Lung microvascular endothelial cell (primary cell): ENCODE measurements around the gene AKAP13. TPM values are rescaled to one million over a fixed set of nuclear protein-coding genes. Genes with fewer than 3 reads are reported as not detected.
"Not testable (repeated sequence)": the region's sequence is repeated elsewhere in the genome, so short reads cannot be mapped to it uniquely, and the experiment has no call there.

ENCODE experiments used
- DNase-seq, 2 donors: peaks; one replicate each; pipeline versions ENCODE4 v3.0.0 to v3.0.0-alpha.2; 2010; ENCODE audit warnings: low read depth in 2 of 2
- total RNA-seq: library from RNA; depleted of rRNA; stranded (reverse); fragments of >200 nt; gene quantifications from 2 replicates; pipeline ENCODE4 v1.2.1, GENCODE V29; 2014

Gene AKAP13
- 44.4 and 50.3 TPM in 2 replicates for total RNA-seq

- peak; percentile 99 for DNase-seq
Measured at GRCh38 chr15:85380217-85380811, at the start of gene AKAP13. Gene AKAP13, plus strand, starts transcription at chr15:85380603. Its CDS starts 105,118 bp downstream, at chr15:85485721.

- DNase-seq = peak; percentile 61 to 84
Measured at GRCh38 chr15:85330901-85331588, 49.4 kb upstream of the AKAP13 start.

GRCh38 chr15:85331655-85332285 lies 48.6 kb upstream of the AKAP13 start:
- DNase-seq = peak in 1 of 2 donors; percentile 83

- peak in 1 of 2 donors; percentile 64 for DNase-seq
Measured at GRCh38 chr15:85333132-85333831, 47.1 kb upstream of the AKAP13 start.

GRCh38 chr15:85334241-85334640 lies 46.2 kb upstream of the AKAP13 start:
- no peak for DNase-seq

- DNase-seq = no peak
Measured at GRCh38 chr15:85335193-85335942, 45.0 kb upstream of the AKAP13 start.

GRCh38 chr15:85336880-85337279 lies 43.5 kb upstream of the AKAP13 start:
- DNase-seq = no peak

GRCh38 chr15:85337425-85338074 lies 42.9 kb upstream of the AKAP13 start:
- peak; percentile 33 to 43 for DNase-seq

- peak in 1 of 2 donors; percentile 12 for DNase-seq
Measured at GRCh38 chr15:85340321-85340665, 40.1 kb upstream of the AKAP13 start.

- no peak for DNase-seq
Measured at GRCh38 chr15:85340852-85341251, 39.6 kb upstream of the AKAP13 start.

- DNase-seq = not testable (repeated sequence)
Measured at GRCh38 chr15:85342163-85342562, 38.2 kb upstream of the AKAP13 start.

- peak; percentile 47 to 94 for DNase-seq
Measured at GRCh38 chr15:85343443-85343842, 37.0 kb upstream of the AKAP13 start.

- DNase-seq = not testable (repeated sequence)
Measured at GRCh38 chr15:85344241-85344640, 36.2 kb upstream of the AKAP13 start.

GRCh38 chr15:85344653-85345114 lies 35.7 kb upstream of the AKAP13 start:
- peak in 1 of 2 donors; percentile 47 for DNase-seq

- not testable (repeated sequence) for DNase-seq
Measured at GRCh38 chr15:85345196-85345918, 35.0 kb upstream of the AKAP13 start.

GRCh38 chr15:85346462-85347084 lies 33.8 kb upstream of the AKAP13 start:
- not testable (repeated sequence) for DNase-seq

GRCh38 chr15:85347264-85348047 lies 32.9 kb upstream of the AKAP13 start:
- DNase-seq = not testable (repeated sequence)

GRCh38 chr15:85348048-85348766 lies 32.2 kb upstream of the AKAP13 start:
- not testable (repeated sequence) for DNase-seq
